SK-N-MC (cell line): ENCODE data around the gene HADHB.

Experiments
- EZH2 ChIP-seq: fragments of 200-600 bp; sonication (generic); IDR thresholded peaks from one replicate; pipeline ENCODE4 v1.6.1; 2017; ENCODE audit warnings: antibody characterized with exemption
- POLR2AphosphoS5 ChIP-seq: IDR thresholded peaks from 2 replicates; pipeline ENCODE4 v1.6.1; 2012; ENCODE audit warnings: mild to moderate bottlenecking, low read depth, low read length, borderline replicate concordance

DNA sequence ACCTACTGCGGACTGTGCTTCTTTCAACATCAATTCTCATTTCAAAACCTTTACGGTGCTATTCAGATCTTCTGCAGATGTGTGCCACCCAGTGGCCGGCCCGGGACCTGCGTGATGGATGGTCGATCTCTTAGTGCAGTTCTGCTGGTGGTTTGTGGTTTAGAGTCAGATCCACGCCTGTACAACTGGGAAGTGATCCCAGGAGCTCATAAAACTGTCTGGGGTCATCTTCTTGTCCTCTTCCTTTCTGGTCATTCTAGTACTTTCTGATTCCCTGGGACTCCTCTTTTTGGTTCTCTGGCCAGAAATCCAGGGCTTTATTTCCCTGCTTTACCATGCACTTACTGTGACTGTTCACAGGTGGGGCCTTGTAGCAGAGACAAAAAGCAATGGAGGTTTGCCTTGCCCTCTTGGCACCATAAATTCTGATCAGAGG, 85.4 kb downstream of the HADHB start:
- no peak for TF ChIP-seq EZH2
- TF ChIP-seq POLR2AphosphoS5, result peak; percentile 24; the same call in 1 of the 2 replicates
